Hepatocyte (in vitro differentiated cells): Measurements from ENCODE around the gene SORCS2. TPM values are rescaled to one million over a fixed set of nuclear protein-coding genes. Genes with fewer than 3 reads are reported as not detected.

Experiments used
- DNase-seq: peaks from one replicate; pipeline ENCODE4 v3.0.0-alpha.2; 2016; ENCODE audit warnings: low spot score
- H2AFZ ChIP-seq: fragments of 200-600 bp; sonication (generic); 2 replicates; pipeline ENCODE4 v1.6.0; 2016; ENCODE audit warnings: antibody characterized with exemption, mild to moderate bottlenecking
- H3K27ac ChIP-seq: fragments of 200-600 bp; sonication (generic); 2 replicates; pipeline ENCODE4 v1.5.1; 2016; ENCODE audit warnings: mild to moderate bottlenecking
- H3K27me3 ChIP-seq: fragments of 200-600 bp; sonication (generic); 2 replicates; pipeline ENCODE4 v1.6.1; 2016
- H3K36me3 ChIP-seq: fragments of 200-600 bp; sonication (generic); replicated peaks from 2 replicates; pipeline ENCODE4 v1.5.1; 2016; ENCODE audit warnings: low read depth; ENCODE audit not compliant: insufficient read depth
- H3K4me1 ChIP-seq: fragments of 200-600 bp; sonication (generic); 2 replicates; pipeline ENCODE4 v1.5.1; 2016; ENCODE audit warnings: mild to moderate bottlenecking, moderate library complexity; ENCODE audit not compliant: insufficient read depth
- H3K4me2 ChIP-seq: fragments of 200-600 bp; sonication (generic); 2 replicates; pipeline ENCODE4 v1.6.0; 2016
- H3K4me3 ChIP-seq: fragments of 200-600 bp; sonication (generic); 2 replicates; pipeline ENCODE4 v1.5.1; 2016; ENCODE audit warnings: mild to moderate bottlenecking
- H3K79me2 ChIP-seq: fragments of 200-600 bp; sonication (generic); 2 replicates; pipeline ENCODE4 v1.6.0; 2017; ENCODE audit warnings: mild to moderate bottlenecking
- H3K9me2 ChIP-seq: fragments of 200-600 bp; sonication (generic); replicated peaks from 2 replicates; pipeline ENCODE4 v1.6.0; 2017; ENCODE audit warnings: mild to moderate bottlenecking; ENCODE audit not compliant: insufficient read depth
- H3K9me3 ChIP-seq: fragments of 200-600 bp; sonication (generic); 2 replicates; pipeline ENCODE4 v1.5.1; 2016; ENCODE audit warnings: low read depth, mild to moderate bottlenecking
- H4K20me1 ChIP-seq: fragments of 200-600 bp; sonication (generic); 2 replicates; pipeline ENCODE4 v1.6.0; 2016; ENCODE audit warnings: mild to moderate bottlenecking; ENCODE audit not compliant: insufficient read depth, poor library complexity, severe bottlenecking
- CTCF ChIP-seq: fragments of 200-600 bp; sonication (generic); IDR thresholded peaks from 2 replicates; pipeline ENCODE4 v1.5.1; 2016; ENCODE audit warnings: antibody characterized with exemption, mild to moderate bottlenecking; ENCODE audit not compliant: poor library complexity
- EZH2 ChIP-seq: fragments of 200-600 bp; sonication (generic); IDR thresholded peaks from 2 replicates; pipeline ENCODE4 v1.6.1; 2016; ENCODE audit warnings: antibody characterized with exemption, mild to moderate bottlenecking, borderline replicate concordance
- EZH2phosphoT487 ChIP-seq: fragments of 200-600 bp; sonication (generic); IDR thresholded peaks from one replicate; pipeline ENCODE4 v1.6.1; 2018; ENCODE audit warnings: antibody characterized with exemption, mild to moderate bottlenecking, low read depth, moderate library complexity; ENCODE audit not compliant: unreplicated experiment, severe bottlenecking
- WGBS: methylation state at CpG from one replicate; pipeline ENCODE4 v1.1.6; 2016; ENCODE audit warnings: low lambda C conversion rate; ENCODE audit errors: missing lambda C conversion rate; 5-methylcytosine and 5-hydroxymethylcytosine counted together
- polyA plus RNA-seq: library from polyadenylated mRNA; unstranded; fragments of >200 nt; fragmentation: Nextera tagmentation; extraction: Ambion mirVana; gene quantifications from 2 replicates; pipeline ENCODE4 v1.2.1, GENCODE V29; 2016
- total RNA-seq: library from RNA; depleted of rRNA; stranded (reverse); fragments of >200 nt; gene quantifications from 2 replicates; pipeline ENCODE4 v1.2.3, GENCODE V29; 2014

The SORCS2 gene
- total and polyA plus RNA-seq, 2 experiments from 2014 or later: 1.6 to 4.8 TPM

GRCh38 chr4:7753931-7754465, 561.7 kb downstream of the SORCS2 start:
- no peaks in the 10 kb centered on the region for H4K20me1 ChIP-seq
- H3K27me3 ChIP-seq: no peaks in the 10 kb centered on the region
- H2AFZ ChIP-seq: no peak overlapping the region
- WGBS: 88% methylated on average over 15 of the region's 15 CpGs
- TF ChIP-seq CTCF: no peak
- no peak for TF ChIP-seq EZH2phosphoT487
- no peak overlapping the region for H3K4me2 ChIP-seq
- H3K4me1 ChIP-seq: peaks cover 15% of the 10 kb centered on the region
- H3K36me3 ChIP-seq: no peaks in the 10 kb centered on the region
- H3K27ac ChIP-seq: no peak overlapping the region
- H3K9me2 ChIP-seq: no peaks in the 10 kb centered on the region
- no peaks in the 10 kb centered on the region for H3K9me3 ChIP-seq
- DNase-seq: no peak
- H3K79me2 ChIP-seq: no peaks in the 10 kb centered on the region
- H3K4me3 ChIP-seq: no peak overlapping the region

DNA sequence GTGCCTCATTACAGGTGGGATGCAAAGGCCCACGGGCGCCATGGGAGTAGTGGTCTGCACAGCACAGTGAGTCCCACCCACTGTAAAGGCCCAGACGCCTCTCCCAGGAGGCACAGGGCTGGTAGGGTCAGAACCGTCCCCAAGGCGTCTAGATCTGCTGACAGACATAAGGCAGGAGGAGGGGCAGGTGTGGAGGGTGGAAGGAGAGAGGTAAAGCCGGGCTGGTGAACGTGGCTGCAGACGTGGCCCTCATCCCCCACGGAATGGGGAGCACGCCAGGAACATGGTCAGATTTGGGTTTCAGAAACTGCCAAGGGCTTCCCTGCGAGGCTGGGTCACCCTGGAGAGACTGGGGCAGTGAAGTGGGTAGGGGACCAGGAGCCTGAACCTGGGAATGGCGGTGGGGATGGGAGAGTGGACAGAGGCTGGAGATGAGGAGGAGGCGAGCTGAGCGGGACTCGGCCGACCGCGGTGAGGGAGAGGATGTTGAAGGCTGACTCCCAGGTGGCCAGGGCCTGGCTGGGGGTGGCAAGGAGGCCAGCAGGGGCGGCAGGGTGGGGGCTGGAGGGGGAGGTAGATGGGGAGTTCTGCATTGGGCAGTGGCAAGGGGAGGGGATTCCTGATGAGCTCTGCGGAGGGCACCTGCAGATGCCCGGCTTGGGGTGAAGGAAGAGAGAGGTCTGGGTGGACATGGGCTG, 562.4 kb downstream of the SORCS2 start:
- no peaks in the 10 kb centered on the region for H3K27me3 ChIP-seq
- TF ChIP-seq CTCF (no peak), EZH2 (no peak)
- no peak for DNase-seq
- no peaks in the 10 kb centered on the region for H3K36me3 ChIP-seq
- H3K4me1 ChIP-seq: peaks cover 11% of the 10 kb centered on the region
- H3K79me2 ChIP-seq: no peaks in the 10 kb centered on the region
- no peak overlapping the region for H3K27ac ChIP-seq
- no peak overlapping the region for H2AFZ ChIP-seq
- H3K9me3 ChIP-seq: no peaks in the 10 kb centered on the region
- H3K9me2 ChIP-seq: no peaks in the 10 kb centered on the region
- H3K4me2 ChIP-seq: no peak overlapping the region
- no peak overlapping the region for H3K4me3 ChIP-seq
- H4K20me1 ChIP-seq: no peaks in the 10 kb centered on the region
- 89% methylated on average over 18 of the region's 21 CpGs for WGBS

- H3K79me2 ChIP-seq: no peaks in the 10 kb centered on the region
- DNase-seq: no peak
- no peak overlapping the region for H3K4me2 ChIP-seq
- H3K36me3 ChIP-seq: no peaks in the 10 kb centered on the region
- no peaks in the 10 kb centered on the region for H3K9me2 ChIP-seq
- H2AFZ ChIP-seq: no peak overlapping the region
- no peaks in the 10 kb centered on the region for H4K20me1 ChIP-seq
- WGBS: 83% methylated on average over 10 of the region's 16 CpGs
- no peak overlapping the region for H3K27ac ChIP-seq
- H3K4me3 ChIP-seq: no peak overlapping the region
- H3K9me3 ChIP-seq: no peaks in the 10 kb centered on the region
- no peak for TF ChIP-seq CTCF
- no peak for TF ChIP-seq EZH2phosphoT487
- no peak for TF ChIP-seq EZH2
- H3K4me1 ChIP-seq: peaks cover 4% of the 10 kb centered on the region
- no peaks in the 10 kb centered on the region for H3K27me3 ChIP-seq
Observed at GRCh38 chr4:7755561-7755960, 563.2 kb downstream of the SORCS2 start.
